Activated naive CD4-positive, alpha-beta T cell treated with anti-CD3 and anti-CD28 coated beads for 36 hours (primary cell): ENCODE results near the gene CCDC136. TPM values are rescaled to one million over a fixed set of nuclear protein-coding genes. Genes with fewer than 3 reads are reported as not detected.
A peak's percentile ranks its signal among the peaks of the same experiment; 100 is the strongest.

Experiments used
- CTCF ChIA-PET: fragments of 350-600 bp; sonication (Branson Sonifier 250); formaldehyde crosslinking; loops from one replicate; lab custom pipeline; 2021; ENCODE audit warnings: antibody characterized with exemption; lab: Charles Lee
- DNase-seq: peaks from one replicate; pipeline ENCODE4 v3.0.0-alpha.2; 2020
- H3K27ac Mint-ChIP-seq: one replicate; pipeline ENCODE4 v1.8.0; 2021; ENCODE audit warnings: mild to moderate bottlenecking, mixed read lengths
- H3K27me3 Mint-ChIP-seq: one replicate; pipeline ENCODE4 v1.8.0; 2021; ENCODE audit warnings: low read depth, mixed read lengths
- H3K36me3 Mint-ChIP-seq: one replicate; pipeline ENCODE4 v1.8.0; 2021; ENCODE audit warnings: low read depth, mixed read lengths
- H3K4me1 Mint-ChIP-seq: one replicate; pipeline ENCODE4 v1.8.0; 2021; ENCODE audit warnings: low read depth, mixed read lengths
- H3K4me3 Mint-ChIP-seq: one replicate; pipeline ENCODE4 v1.8.0; 2021; ENCODE audit warnings: mild to moderate bottlenecking, moderate library complexity, mixed read lengths
- H3K9me3 Mint-ChIP-seq: one replicate; pipeline ENCODE4 v1.8.0; 2021; ENCODE audit warnings: mixed read lengths
- intact Hi-C: fragments of 100-400 bp; cut with micrococcal nuclease; formaldehyde crosslinking; loops from one replicate; pipeline ENCODE4 v1.15.1; 2023
- total RNA-seq, 2 experiments: library from RNA; stranded (reverse); gene quantifications; one replicate each; pipeline ENCODE4 v1.2.3, GENCODE V29; 2021

Gene CCDC136
- total RNA-seq, 2 experiments from 2014 or later, result 4.2 to 5.9 TPM

- Mint-ChIP-seq H3K27ac (no peak overlapping the region), H3K9me3 (peaks cover 15% of the 10 kb centered on the region), H3K36me3 (no peaks in the 10 kb centered on the region), H3K4me3 (no peak overlapping the region), H3K27me3 (no peaks in the 10 kb centered on the region), H3K4me1 (peaks cover 15% of the 10 kb centered on the region)
- DNase-seq, result no peak
- CTCF ChIA-PET, result interaction anchor here (0.6 kb wide), 1 partner anchor 110 kb away, joined by 3 read pairs; no protein-coding TSS in a partner anchor
- intact Hi-C loops, result no loop called here
These were observed 9.9 kb upstream of the CCDC136 start for GRCh38 chr7:128781851-128782250.

DNA sequence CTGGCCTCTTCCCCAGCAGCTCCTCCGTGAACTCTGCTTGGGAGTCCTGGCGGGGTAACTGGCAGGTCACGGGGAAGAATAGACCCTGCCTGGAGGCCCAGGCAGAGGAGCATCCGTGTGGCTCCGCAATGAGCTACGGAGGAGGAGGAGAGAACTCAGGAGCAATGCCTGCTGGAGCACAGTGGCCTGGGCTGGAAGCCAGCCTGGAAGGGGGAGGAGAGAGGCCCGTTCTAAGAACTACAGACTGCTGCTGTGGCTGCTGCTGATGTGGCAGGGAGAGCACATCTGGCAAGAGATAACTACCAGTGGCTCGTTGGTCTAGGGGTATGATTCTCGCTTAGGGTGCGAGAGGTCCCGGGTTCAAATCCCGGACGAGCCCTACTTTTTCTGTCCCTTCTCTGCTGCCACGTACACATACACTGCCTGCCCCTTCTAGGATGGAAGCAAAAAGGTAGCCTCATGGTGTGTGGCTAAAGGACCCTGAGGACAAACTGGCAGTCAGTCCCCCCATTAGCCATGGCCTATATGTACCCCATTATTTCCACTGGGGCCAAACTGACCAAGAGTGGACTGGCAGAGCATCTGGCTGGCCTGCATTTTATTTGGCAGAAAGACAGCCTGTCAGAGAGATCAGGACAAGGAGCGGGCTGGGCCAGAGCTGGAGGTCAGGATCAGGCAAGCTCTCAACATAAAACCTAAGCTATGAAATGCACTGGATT is 8.5 kb upstream of the CCDC136 start:
- no peak overlapping the region for H3K4me3 Mint-ChIP-seq
- H3K27me3 Mint-ChIP-seq, result no peaks in the 10 kb centered on the region
- H3K9me3 Mint-ChIP-seq, result peaks cover 2% of the 10 kb centered on the region
- H3K36me3 Mint-ChIP-seq, result no peaks in the 10 kb centered on the region
- no peak for DNase-seq
- no peak overlapping the region for H3K27ac Mint-ChIP-seq
- peaks cover 2% of the 10 kb centered on the region for H3K4me1 Mint-ChIP-seq
- intact Hi-C loops, result no loop called here
- CTCF ChIA-PET, result interaction anchor here (1.0 kb wide), 1 partner anchor 113 kb away, joined by 3 read pairs; no protein-coding TSS in a partner anchor

DNA sequence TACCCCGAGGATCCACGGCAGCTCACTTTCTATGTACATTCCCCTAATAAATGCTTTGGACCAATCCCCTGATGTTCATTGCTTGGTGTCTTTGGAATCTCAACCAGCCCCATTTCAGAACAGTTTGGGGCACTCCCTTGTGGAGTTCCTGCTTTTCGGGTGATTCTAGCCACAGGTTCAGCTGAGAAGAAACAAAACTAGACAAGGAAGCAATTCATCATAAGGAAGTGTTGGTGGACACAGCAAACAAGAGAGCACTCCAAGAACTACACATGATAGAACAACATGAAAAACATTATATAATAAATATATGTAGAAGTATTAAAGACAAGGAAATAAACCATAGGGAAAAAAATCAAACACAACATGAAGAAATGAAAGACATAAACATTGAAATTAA is 6.0 kb upstream of the CCDC136 start:
- CTCF ChIA-PET, result interaction anchor here (1.5 kb wide), 1 partner anchor 98 kb away, joined by 5 read pairs; no protein-coding TSS in a partner anchor
- Mint-ChIP-seq H3K27me3 (peaks cover 3% of the 10 kb centered on the region), H3K4me1 (peaks cover 3% of the 10 kb centered on the region), H3K4me3 (no peak overlapping the region), H3K27ac (no peak overlapping the region), H3K36me3 (no peaks in the 10 kb centered on the region), H3K9me3 (no peaks in the 10 kb centered on the region)
- DNase-seq, result no peak
- intact Hi-C loops, result no loop called here

- Mint-ChIP-seq H3K4me3 (no peak overlapping the region), H3K4me1 (peaks cover 3% of the 10 kb centered on the region), H3K27ac (no peak overlapping the region), H3K27me3 (peaks cover 3% of the 10 kb centered on the region), H3K9me3 (no peaks in the 10 kb centered on the region), H3K36me3 (no peaks in the 10 kb centered on the region)
- CTCF ChIA-PET, result no interaction called here
- intact Hi-C loops, result no loop called here
- DNase-seq, result no peak
These were observed 3.0 kb upstream of the CCDC136 start for GRCh38 chr7:128788446-128789412.

- no peak overlapping the region for H3K27ac Mint-ChIP-seq
- peaks cover 3% of the 10 kb centered on the region for H3K4me1 Mint-ChIP-seq
- intact Hi-C loops, result loop anchor here (1.0 to 5.0 kb wide), 5 partner anchors 51 to 447 kb away; partner anchors contain the start of genes ATP6V1F, CALU and RBM28
- no peak for DNase-seq
- peak overlapping the region; percentile 59 for H3K4me3 Mint-ChIP-seq
- peaks cover 3% of the 10 kb centered on the region for H3K27me3 Mint-ChIP-seq
- no peaks in the 10 kb centered on the region for H3K36me3 Mint-ChIP-seq
- H3K9me3 Mint-ChIP-seq, result no peaks in the 10 kb centered on the region
- CTCF ChIA-PET, result interaction anchor here (0.6 kb wide), 1 partner anchor 448 kb away, joined by 3 read pairs; no protein-coding TSS in a partner anchor
These were observed 1.3 kb upstream of the CCDC136 start for GRCh38 chr7:128790315-128791041.

DNA sequence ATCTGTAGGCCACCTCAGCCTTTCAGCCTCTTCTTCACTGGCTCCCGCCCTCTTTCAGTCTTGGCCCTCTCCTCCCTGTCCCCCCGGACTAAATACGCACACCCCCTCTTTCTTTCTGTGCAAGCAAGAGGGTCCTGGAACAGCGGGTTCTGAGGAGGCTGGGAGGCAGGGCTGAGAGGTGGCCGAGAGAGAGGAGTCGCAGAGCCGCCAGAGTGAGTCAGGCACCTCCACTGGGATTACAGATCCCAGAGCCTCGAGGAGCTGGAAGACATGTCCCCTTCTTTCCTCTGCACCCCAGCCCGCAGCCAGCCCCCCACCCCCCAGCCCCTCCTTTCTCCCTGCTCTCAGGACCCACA is 182 bp downstream of the CCDC136 start:
- intact Hi-C loops, result loop anchor here (1.0 to 5.0 kb wide), 5 partner anchors 53 to 449 kb away; partner anchors contain the start of genes ATP6V1F, CALU and RBM28
- Mint-ChIP-seq H3K9me3 (no peaks in the 10 kb centered on the region), H3K27ac (no peak overlapping the region), H3K27me3 (peaks cover 3% of the 10 kb centered on the region), H3K4me3 (peak overlapping the region; percentile 82), H3K36me3 (no peaks in the 10 kb centered on the region), H3K4me1 (peaks cover 3% of the 10 kb centered on the region)
- DNase-seq, result no peak
- CTCF ChIA-PET, result interaction anchor here (0.9 kb wide), 1 partner anchor 40 kb away, joined by 3 read pairs; no protein-coding TSS in a partner anchor

DNA sequence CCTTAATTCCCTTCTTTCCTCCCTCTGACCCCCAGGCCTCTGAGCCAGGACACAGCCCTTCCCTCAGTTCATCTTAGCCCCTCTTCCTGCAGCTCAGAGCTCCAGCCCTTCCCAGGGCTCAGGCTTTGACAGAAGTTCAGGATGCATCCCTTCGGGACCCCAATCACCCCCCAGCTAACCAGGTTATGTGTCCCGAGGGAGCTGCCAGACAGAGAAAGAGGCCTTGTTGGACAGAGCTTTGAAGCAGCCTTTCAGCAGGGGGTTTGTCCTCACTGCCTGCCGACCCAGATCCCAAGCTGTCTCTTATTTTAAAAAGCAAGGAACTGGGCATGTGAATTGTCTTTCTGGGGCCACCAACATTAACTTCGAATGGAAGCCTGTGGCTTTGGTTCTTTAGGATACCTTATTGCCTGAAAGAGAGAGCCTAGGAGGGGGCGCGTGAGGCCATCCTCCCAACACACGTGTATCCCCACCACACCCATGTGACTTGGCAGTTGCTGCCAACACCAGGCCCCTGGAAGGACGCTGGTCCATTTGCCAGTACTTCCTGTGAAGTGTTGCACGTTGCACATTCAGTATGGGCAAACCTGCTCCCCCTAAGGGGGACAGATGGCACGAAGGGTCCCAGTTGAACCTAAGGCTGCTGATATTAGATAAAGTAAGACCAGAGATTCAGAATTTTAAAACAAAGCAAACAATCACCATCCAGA is 858 bp downstream of the CCDC136 start:
- Mint-ChIP-seq H3K4me3 (peak overlapping the region; percentile 36), H3K27ac (no peak overlapping the region), H3K9me3 (no peaks in the 10 kb centered on the region), H3K27me3 (peaks cover 3% of the 10 kb centered on the region), H3K36me3 (no peaks in the 10 kb centered on the region), H3K4me1 (peaks cover 3% of the 10 kb centered on the region)
- CTCF ChIA-PET, result interaction anchor here (0.9 kb wide), 2 partner anchors 39 to 89 kb away, joined by 3 read pairs; no protein-coding TSS in a partner anchor
- intact Hi-C loops, result loop anchor here (5.0 kb wide), 2 partner anchors 300 to 420 kb away; no protein-coding TSS in a partner anchor
- DNase-seq, result no peak

DNA sequence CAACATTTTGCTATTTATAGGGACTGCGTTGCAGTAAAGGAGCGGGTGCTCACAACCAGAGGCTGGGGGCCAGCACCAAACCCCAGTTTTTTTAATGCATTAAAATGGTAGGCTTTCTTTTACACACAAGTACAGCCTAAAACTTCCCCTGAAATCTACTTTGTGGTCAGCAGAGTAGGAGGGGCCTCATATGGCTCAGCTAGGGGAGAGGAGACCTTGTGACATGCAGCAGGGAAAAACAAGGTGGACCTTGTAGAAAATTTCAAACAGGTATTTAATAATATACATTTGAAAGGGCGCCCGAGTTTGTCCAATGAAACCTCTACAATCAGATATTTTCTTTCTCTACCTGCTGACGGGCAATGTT is 1.4 kb downstream of the CCDC136 start:
- H3K9me3 Mint-ChIP-seq, result no peaks in the 10 kb centered on the region
- H3K27ac Mint-ChIP-seq, result no peak overlapping the region
- intact Hi-C loops, result loop anchor here (5.0 kb wide), 2 partner anchors 299 to 419 kb away; no protein-coding TSS in a partner anchor
- DNase-seq, result no peak
- CTCF ChIA-PET, result interaction anchor here (0.9 to 1.4 kb wide), 2 partner anchors 88 to 93 kb away, joined by 3 read pairs; no protein-coding TSS in a partner anchor
- H3K36me3 Mint-ChIP-seq, result no peaks in the 10 kb centered on the region
- H3K4me1 Mint-ChIP-seq, result peaks cover 3% of the 10 kb centered on the region
- peaks cover 3% of the 10 kb centered on the region for H3K27me3 Mint-ChIP-seq
- no peak overlapping the region for H3K4me3 Mint-ChIP-seq

DNA sequence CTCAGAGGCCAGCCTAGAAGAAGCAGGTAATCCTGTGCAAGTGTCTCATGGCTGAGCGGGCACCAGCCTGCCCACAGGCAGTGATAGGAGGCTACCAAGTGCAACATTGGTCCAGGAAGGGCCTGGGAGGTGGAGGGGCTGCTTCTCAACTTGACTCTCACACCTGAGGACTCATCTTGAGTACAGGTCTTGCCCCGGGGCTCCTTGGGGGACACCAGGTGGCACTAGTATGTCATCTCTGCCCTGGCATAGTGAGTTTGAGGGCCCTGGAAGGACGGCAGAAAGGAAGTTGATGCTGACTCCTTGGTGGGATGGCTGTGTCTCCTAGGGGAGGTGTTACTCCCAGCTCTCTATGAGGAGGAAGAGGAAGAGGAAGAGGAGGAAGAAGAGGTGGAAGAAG is 2.3 kb downstream of the CCDC136 start:
- peak; percentile 56 for DNase-seq
- peaks cover 3% of the 10 kb centered on the region for H3K27me3 Mint-ChIP-seq
- no peaks in the 10 kb centered on the region for H3K36me3 Mint-ChIP-seq
- H3K27ac Mint-ChIP-seq, result no peak overlapping the region
- intact Hi-C loops, result loop anchor here (1.0 to 5.0 kb wide), 4 partner anchors 89 to 418 kb away; no protein-coding TSS in a partner anchor
- CTCF ChIA-PET, result interaction anchor here (1.1 to 1.4 kb wide), 4 partner anchors 18 to 93 kb away, joined by 3 to 5 read pairs (median 3); no protein-coding TSS in a partner anchor
- no peak overlapping the region for H3K4me3 Mint-ChIP-seq
- no peaks in the 10 kb centered on the region for H3K9me3 Mint-ChIP-seq
- H3K4me1 Mint-ChIP-seq, result peaks cover 3% of the 10 kb centered on the region

DNA sequence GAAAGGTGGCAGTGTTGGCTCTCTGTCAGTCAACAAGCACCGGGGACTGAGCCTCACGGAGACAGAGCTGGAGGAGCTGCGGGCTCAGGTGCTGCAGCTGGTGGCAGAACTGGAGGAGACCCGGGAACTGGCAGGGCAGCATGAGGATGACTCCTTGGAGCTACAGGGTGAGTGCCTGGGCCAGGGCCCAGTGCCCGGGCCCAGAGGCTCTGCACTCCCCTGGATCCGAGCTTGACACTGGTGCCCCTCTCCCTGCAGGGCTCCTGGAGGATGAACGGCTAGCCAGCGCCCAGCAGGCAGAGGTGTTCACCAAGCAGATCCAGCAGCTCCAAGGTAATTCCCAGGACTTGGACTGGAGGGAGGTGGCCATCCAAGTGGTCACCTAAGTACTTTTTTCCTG is 2.7 kb downstream of the CCDC136 start:
- Mint-ChIP-seq H3K9me3 (no peaks in the 10 kb centered on the region), H3K4me1 (peaks cover 3% of the 10 kb centered on the region), H3K36me3 (no peaks in the 10 kb centered on the region), H3K27me3 (peaks cover 3% of the 10 kb centered on the region), H3K4me3 (no peak overlapping the region), H3K27ac (no peak overlapping the region)
- CTCF ChIA-PET, result interaction anchor here (0.9 to 1.4 kb wide), 6 partner anchors 17 to 92 kb away, joined by 3 to 5 read pairs (median 3); partner anchors contain the start of gene ATP6V1F
- DNase-seq, result no peak
- intact Hi-C loops, result loop anchor here (1.0 to 5.0 kb wide), 4 partner anchors 89 to 418 kb away; no protein-coding TSS in a partner anchor

DNA sequence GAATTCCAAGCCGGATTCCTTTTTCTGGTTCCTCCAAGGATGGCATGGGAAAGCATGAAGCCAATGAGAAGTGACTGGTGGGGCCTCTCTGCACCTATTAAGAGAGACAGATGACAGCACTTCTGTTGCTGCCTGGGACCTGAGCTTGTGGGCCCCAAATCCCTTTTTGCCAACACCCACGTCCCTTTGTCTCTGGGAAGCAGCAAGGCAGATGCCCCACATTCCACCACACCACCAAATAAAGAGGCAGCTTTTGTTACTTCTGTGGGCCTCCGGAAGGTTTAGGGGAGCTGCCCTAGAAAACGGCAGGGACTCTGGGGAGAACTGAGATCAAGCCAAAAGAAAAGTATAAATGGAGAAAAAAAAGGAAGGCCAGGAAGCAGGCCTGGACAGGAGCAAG is 3.4 kb downstream of the CCDC136 start:
- Mint-ChIP-seq H3K9me3 (no peaks in the 10 kb centered on the region), H3K27me3 (peaks cover 3% of the 10 kb centered on the region), H3K27ac (no peak overlapping the region), H3K4me1 (peaks cover 2% of the 10 kb centered on the region), H3K4me3 (no peak overlapping the region), H3K36me3 (no peaks in the 10 kb centered on the region)
- CTCF ChIA-PET, result interaction anchor here (0.9 to 1.3 kb wide), 5 partner anchors 16 to 90 kb away, joined by 3 to 5 read pairs (median 3); partner anchors contain the start of gene ATP6V1F
- intact Hi-C loops, result no loop called here
- no peak for DNase-seq
